Loucy (cell line): ENCODE measurements around the gene TFEB.

ENCODE experiments used
- H2AFZ ChIP-seq: fragments of 200-600 bp; sonication (generic); 2 replicates; pipeline ENCODE4 v1.6.0; 2016; ENCODE audit warnings: antibody characterized with exemption, mild to moderate bottlenecking, low read length, moderate library complexity
- H3F3A ChIP-seq: fragments of 200-600 bp; 2 replicates; pipeline ENCODE4 v1.6.0; 2016; ENCODE audit warnings: antibody characterized with exemption, low read depth, mild to moderate bottlenecking
- H3K27me3 ChIP-seq: fragments of 200-600 bp; sonication (generic); 2 replicates; pipeline ENCODE4 v1.6.1; 2014; ENCODE audit warnings: low read length, mild to moderate bottlenecking; ENCODE audit not compliant: insufficient read depth, poor library complexity, severe bottlenecking
- H3K36me3 ChIP-seq: fragments of 200-600 bp; sonication (generic); 2 replicates; pipeline ENCODE4 v1.6.1; 2016; ENCODE audit warnings: low read length; ENCODE audit not compliant: insufficient read depth
- H3K4me1 ChIP-seq: fragments of 200-600 bp; sonication (generic); 2 replicates; pipeline ENCODE4 v1.5.1; 2014; ENCODE audit warnings: low read length, mild to moderate bottlenecking; ENCODE audit not compliant: insufficient read depth, poor library complexity, severe bottlenecking
- H3K4me2 ChIP-seq: fragments of 200-600 bp; sonication (generic); 2 replicates; pipeline ENCODE4 v1.6.0; 2014; ENCODE audit warnings: antibody characterized with exemption, low read length, low read depth, mild to moderate bottlenecking; ENCODE audit not compliant: poor library complexity, severe bottlenecking
- H3K4me3 ChIP-seq: fragments of 200-600 bp; sonication (generic); 2 replicates; pipeline ENCODE4 v1.5.1; 2014; ENCODE audit warnings: low read length, mild to moderate bottlenecking, mixed read lengths; ENCODE audit not compliant: poor library complexity, severe bottlenecking
- H3K79me2 ChIP-seq: fragments of 200-600 bp; sonication (generic); 2 replicates; pipeline ENCODE4 v1.6.1; 2014; ENCODE audit warnings: low read length; ENCODE audit not compliant: insufficient read depth
- H3K9ac ChIP-seq: fragments of 200-600 bp; sonication (generic); 2 replicates; pipeline ENCODE4 v1.6.0; 2014; ENCODE audit warnings: mild to moderate bottlenecking, low read depth, low read length, moderate library complexity; ENCODE audit not compliant: poor library complexity, severe bottlenecking
- H3K9me2 ChIP-seq: fragments of 200-600 bp; sonication (generic); replicated peaks from 2 replicates; pipeline ENCODE4 v1.6.1; 2016; ENCODE audit warnings: low read depth, low read length, mixed read lengths
- H3K9me3 ChIP-seq: fragments of 200-600 bp; sonication (generic); 2 replicates; pipeline ENCODE4 v1.6.1; 2014; ENCODE audit warnings: mild to moderate bottlenecking, antibody characterized with exemption, low read length, low read depth; ENCODE audit not compliant: insufficient read depth
- H4K20me1 ChIP-seq: fragments of 200-600 bp; sonication (generic); 2 replicates; pipeline ENCODE4 v1.6.0; 2014; ENCODE audit warnings: antibody characterized with exemption, low read length, mild to moderate bottlenecking; ENCODE audit not compliant: insufficient read depth, poor library complexity, severe bottlenecking
- EZH2phosphoT487 ChIP-seq: fragments of 200-600 bp; IDR thresholded peaks from 2 replicates; pipeline ENCODE4 v1.6.1; 2018; ENCODE audit warnings: antibody characterized with exemption, mild to moderate bottlenecking, moderate library complexity, borderline replicate concordance
- TF ChIP-seq, protein P1 (sequence below): fragments of 200-600 bp; sonication (generic); conservative IDR thresholded peaks from 2 replicates; pipeline ENCODE4 v1.5.1; 2014; ENCODE audit warnings: mild to moderate bottlenecking, antibody characterized with exemption, low read length

TFEB gene

DNA sequence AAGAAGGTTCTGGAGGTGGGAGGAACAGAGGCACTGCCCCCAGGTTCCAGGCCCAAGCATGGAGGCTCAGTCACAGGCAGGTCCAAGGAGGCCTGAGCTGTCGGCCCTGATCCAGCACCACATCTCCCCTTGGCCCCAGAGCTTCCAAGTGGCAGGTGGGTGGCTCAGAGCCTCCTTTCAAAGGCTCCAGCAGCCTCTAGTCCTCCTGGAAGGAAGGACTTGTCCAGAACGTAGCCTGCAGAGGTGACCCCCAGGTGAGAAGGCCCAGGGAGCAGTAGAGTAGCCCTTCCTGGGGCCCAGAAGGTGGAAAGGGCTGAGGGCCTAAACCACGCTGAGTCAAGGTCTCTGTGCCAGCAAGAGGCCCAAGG is 7.7 kb downstream of the TFEB start:
- Histone ChIP-seq H4K20me1 (no peaks in the 10 kb centered on the region), H3K4me3 (no peak overlapping the region), H3K9me3 (no peaks in the 10 kb centered on the region), H3K4me1 (peaks cover 62% of the 10 kb centered on the region), H3K9me2 (no peaks in the 10 kb centered on the region), H2AFZ (no peak overlapping the region), H3K36me3 (no peaks in the 10 kb centered on the region), H3K27me3 (no peaks in the 10 kb centered on the region), H3K79me2 (peaks cover 8% of the 10 kb centered on the region; the same call in 1 of the 2 replicates), H3K9ac (no peak overlapping the region), H3K4me2 (no peak overlapping the region), H3F3A (no peaks in the 10 kb centered on the region)
- TF ChIP-seq EZH2phosphoT487 = no peak
- TF ChIP-seq, protein P1, sequence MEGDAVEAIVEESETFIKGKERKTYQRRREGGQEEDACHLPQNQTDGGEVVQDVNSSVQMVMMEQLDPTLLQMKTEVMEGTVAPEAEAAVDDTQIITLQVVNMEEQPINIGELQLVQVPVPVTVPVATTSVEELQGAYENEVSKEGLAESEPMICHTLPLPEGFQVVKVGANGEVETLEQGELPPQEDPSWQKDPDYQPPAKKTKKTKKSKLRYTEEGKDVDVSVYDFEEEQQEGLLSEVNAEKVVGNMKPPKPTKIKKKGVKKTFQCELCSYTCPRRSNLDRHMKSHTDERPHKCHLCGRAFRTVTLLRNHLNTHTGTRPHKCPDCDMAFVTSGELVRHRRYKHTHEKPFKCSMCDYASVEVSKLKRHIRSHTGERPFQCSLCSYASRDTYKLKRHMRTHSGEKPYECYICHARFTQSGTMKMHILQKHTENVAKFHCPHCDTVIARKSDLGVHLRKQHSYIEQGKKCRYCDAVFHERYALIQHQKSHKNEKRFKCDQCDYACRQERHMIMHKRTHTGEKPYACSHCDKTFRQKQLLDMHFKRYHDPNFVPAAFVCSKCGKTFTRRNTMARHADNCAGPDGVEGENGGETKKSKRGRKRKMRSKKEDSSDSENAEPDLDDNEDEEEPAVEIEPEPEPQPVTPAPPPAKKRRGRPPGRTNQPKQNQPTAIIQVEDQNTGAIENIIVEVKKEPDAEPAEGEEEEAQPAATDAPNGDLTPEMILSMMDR = no peak

DNA sequence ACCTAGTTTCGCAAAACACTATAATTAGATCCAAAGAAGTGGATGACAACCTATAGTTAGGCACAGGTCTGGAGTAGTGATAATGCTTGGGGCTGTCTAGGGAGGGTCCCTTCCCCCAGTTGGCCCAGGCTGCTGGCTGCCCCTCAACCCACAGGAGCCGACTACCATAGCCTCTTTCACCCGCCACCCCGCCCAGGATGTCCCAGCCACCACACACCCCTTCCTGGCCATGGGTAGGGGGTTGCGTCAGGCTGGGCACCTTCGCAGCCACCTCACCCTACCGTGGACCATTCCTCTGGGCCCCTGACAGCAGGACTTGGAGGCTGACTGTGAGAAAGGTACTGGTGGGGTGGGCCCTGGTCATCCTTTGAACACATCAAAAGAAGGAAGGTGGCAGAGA is 8.5 kb downstream of the TFEB start:
- Histone ChIP-seq H3K9ac (no peak overlapping the region), H3K27me3 (no peaks in the 10 kb centered on the region), H3K79me2 (peaks cover 2% of the 10 kb centered on the region; the same call in 1 of the 2 replicates), H3K36me3 (no peaks in the 10 kb centered on the region), H3F3A (no peaks in the 10 kb centered on the region), H3K9me3 (no peaks in the 10 kb centered on the region), H4K20me1 (no peaks in the 10 kb centered on the region), H3K4me3 (no peak overlapping the region), H3K4me2 (no peak overlapping the region), H2AFZ (no peak overlapping the region), H3K9me2 (no peaks in the 10 kb centered on the region), H3K4me1 (peaks cover 54% of the 10 kb centered on the region)
- TF ChIP-seq, protein P1 = no peak
- TF ChIP-seq EZH2phosphoT487 = no peak

DNA sequence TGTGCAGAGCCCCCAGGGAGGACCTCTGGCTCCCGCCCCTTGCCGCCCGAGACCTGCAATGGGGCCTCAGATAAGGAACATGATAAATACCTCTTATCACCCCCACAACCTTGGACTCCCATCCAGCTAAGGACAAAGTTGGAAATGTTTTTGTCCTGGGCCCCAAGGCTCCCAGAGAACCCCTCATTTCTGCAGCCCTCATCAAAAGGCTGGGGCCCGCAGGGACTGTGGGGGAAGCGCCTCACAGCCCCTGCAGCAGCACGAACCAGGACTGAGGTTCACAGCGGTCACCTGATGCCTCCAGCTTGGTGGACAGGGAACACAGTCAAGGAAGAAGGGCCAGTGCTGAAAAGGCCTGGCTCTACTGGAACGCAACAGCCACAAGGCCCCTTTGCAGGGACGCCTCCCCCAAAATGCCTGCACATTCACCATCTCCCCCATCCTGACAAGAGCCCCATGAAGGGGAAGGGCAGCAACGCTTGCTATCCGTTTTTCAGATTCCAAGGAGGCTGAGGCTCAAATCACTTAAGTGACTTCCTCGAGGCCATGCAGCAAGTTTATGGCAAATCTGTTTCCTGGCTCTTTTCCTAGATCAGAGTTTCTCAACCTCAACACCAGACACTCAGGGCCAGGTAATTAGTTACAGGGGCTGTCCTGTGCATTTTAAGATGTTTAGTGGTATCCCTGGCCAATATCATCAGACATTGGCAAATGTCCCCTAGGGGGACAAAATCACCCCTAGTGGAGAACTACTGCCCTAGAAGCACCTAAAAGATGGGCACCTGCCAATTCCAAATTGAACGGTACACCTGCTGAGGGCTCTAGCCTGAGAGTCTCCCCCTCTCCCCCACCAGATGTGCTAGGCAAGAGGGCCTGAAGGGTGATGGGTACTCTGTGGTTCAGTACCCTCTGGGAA is 10.6 kb downstream of the TFEB start:
- no peak overlapping the region for H3K9ac ChIP-seq

More for the DNA sequence above, 10.6 kb downstream of the TFEB start:
- no peaks in the 10 kb centered on the region for H3K9me3 ChIP-seq
- H2AFZ ChIP-seq = no peak overlapping the region
- TF ChIP-seq, protein P1 = peak; percentile 36
- no peak for TF ChIP-seq EZH2phosphoT487
- H3K27me3 ChIP-seq = no peaks in the 10 kb centered on the region
- no peak overlapping the region for H3K4me3 ChIP-seq
- peak overlapping the region; percentile 49 for H3K4me2 ChIP-seq
- no peaks in the 10 kb centered on the region for H3K9me2 ChIP-seq
- H3K79me2 ChIP-seq = no peaks in the 10 kb centered on the region
- no peaks in the 10 kb centered on the region for H3F3A ChIP-seq
- peaks cover 36% of the 10 kb centered on the region for H3K4me1 ChIP-seq
- no peaks in the 10 kb centered on the region for H3K36me3 ChIP-seq
- no peaks in the 10 kb centered on the region for H4K20me1 ChIP-seq
